GM12874 (cell line): ENCODE results near the gene ZFYVE9.

Experiments used
- TF ChIP-seq, protein P1 (sequence below): IDR thresholded peaks from 2 replicates; pipeline ENCODE4 v1.5.1; 2011; ENCODE audit warnings: low read depth, mild to moderate bottlenecking, control low read depth, low read length, moderate library complexity; ENCODE audit not compliant: insufficient read depth

The ZFYVE9 gene

DNA sequence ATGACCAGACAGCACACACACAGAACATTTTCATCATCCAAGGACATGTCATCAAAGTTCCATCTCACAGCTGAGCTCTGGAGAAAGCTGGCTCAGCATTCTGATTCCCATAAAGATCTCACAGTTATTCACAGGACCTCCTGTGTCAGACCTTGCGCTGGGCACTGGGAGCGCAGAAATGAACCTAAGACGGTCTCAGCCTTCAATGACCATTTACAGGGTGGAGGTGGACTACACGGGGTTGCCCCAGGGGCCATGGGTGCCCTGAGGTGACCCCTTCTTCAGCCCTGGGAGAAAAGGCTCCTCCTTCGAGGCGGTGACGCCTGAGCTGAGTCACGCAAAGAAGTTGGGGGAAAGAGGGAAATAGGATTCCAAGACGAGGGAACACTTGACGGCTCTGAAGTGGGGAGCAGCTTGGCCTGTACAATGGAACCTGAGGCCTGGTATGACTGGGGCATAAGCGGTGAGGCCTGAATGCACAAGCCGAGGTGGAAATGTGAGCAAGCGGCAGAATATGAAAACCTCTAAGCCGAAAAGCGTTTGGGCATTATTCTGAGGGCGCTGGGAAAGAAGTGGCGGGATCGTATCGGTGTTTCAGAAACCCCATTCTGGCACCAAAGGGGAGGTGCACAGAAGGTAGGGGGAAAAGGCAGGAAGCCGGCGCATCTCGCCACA, 223.3 kb downstream of the ZFYVE9 start:
- TF ChIP-seq, protein P1, sequence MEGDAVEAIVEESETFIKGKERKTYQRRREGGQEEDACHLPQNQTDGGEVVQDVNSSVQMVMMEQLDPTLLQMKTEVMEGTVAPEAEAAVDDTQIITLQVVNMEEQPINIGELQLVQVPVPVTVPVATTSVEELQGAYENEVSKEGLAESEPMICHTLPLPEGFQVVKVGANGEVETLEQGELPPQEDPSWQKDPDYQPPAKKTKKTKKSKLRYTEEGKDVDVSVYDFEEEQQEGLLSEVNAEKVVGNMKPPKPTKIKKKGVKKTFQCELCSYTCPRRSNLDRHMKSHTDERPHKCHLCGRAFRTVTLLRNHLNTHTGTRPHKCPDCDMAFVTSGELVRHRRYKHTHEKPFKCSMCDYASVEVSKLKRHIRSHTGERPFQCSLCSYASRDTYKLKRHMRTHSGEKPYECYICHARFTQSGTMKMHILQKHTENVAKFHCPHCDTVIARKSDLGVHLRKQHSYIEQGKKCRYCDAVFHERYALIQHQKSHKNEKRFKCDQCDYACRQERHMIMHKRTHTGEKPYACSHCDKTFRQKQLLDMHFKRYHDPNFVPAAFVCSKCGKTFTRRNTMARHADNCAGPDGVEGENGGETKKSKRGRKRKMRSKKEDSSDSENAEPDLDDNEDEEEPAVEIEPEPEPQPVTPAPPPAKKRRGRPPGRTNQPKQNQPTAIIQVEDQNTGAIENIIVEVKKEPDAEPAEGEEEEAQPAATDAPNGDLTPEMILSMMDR, result no peak

DNA sequence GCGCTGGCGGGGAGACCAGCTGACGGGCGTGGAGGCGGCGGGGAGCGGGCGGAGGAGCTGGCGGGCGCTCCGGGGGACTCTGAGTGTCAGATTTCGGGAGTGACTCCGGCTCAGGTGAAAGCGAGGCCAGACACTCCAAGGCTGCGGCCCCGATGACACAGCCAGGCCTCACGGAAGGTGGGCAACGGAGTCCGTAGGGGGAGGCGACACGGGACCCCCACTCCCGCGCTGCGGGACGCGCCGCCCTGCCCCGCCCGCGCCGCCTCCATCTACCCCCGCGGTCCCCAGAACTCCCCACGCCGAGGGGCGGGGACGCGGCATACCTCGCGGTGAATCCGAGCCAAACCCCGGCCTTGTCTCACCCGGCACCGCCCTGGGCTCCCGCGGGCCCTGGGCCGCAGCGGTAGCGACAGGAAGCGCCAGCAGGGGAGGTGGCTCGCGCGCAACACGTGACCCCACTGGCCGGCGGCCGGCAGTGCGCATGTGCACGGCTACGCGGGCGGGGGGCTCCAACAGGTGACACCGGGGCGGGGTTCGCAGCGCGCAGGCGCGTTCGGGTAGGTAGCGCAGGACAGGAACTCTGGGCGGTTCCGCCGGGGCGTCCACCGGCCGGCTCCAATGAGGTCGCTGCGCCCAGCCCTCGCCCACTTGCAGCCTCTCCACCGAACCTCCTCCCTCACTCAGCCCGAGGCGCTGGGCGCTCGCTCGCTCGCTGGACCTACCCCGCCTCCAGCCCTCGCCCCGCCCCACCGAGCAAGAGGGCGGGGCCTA, 224.0 kb downstream of the ZFYVE9 start, which contains the start of gene CC2D1B:
CC2D1B (minus strand) TSS at position 460 of the 771 bp plus-strand sequence. CDS start 1,585 bp downstream, outside the sequence.
- TF ChIP-seq, protein P1, result no peak

DNA sequence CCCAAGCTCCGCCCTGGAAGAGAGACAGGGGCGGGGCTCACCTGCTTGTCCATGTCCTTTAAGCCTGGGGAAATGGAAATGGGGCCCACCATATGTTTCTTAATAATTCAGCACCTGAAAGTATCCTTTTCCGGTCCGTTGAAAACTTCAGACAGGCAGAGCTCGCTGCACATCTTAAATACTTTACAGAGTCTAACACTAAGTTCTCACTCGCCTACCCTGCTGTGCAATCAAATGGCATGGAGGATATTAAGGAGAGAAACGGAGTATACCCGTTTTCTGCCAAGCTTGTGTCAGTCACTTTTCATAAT, 224.6 kb downstream of the ZFYVE9 start:
- TF ChIP-seq, protein P1, result no peak

DNA sequence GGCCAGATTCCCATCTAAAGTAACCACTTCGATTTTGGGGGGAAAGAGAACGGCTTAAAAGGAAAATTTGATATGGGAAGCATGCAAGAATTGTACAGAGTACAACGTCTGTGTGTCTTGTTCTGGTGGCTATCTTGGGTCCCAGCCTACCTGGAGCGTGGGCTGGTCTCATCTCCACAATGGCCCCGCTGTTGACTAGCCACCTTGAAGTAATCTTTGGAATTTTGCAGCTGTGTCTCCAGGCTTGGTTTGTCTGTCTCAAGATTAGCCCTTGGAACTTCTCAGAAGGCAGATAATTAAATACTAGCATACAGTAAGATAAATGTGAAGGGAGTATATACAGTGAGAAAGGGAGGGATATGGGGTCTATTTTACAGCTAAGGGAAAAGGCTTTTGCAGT, 225.4 kb downstream of the ZFYVE9 start:
- TF ChIP-seq, protein P1, result no peak

DNA sequence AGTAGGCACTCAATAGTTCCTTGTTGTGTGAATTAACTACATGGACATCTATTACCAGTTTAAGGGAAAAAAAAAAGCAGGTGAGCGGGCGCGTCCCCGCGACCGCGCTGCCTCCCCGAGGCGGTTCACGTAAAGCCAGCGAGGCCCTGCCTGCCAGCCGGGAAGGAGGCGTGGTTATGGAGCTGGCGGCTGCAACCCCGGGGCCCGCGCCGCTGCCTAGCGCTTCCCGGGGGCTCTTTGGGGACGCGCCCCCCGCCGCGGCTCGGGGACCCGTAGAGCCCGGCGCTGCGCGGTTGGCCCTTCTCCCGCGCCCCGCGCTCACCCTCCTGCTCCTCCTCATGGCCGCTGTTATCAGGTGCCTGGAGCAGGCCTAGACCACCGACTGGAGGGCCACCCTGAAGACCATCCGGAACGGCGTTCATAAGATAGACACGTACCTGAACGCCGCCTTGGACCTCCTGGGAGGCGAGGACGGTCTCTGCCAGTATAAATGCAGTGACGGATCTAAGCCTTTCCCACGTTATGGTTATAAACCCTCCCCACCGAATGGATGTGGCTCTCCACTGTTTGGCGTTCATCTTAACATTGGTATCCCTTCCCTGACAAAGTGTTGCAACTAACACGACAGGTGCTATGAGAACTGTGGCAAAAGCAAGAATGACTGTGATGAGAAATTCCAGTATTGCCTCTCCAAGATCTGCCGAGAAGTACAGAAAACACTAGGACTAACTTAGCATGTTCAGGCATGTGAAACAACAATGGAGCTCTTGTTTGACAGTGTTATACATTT, 226.7 kb downstream of the ZFYVE9 start:
- TF ChIP-seq, protein P1, result no peak

DNA sequence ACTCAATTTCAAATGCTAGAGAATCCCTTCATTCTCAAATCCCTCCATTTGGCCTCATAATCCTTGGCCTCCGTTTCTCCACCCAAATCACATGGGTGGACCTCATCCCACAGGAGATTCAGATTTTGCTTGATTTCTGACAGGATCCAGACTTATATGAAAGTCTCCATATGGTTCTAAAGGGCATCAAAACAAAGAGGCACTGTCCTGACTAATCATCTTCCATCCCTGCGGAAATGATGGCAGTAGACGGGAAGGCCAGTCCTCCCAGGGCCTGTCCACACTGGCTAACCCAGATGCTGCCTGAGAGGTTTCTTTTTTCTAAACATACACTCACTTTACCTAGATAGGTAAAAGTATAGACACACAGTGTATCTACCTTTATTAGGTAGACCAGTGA, 243.5 kb downstream of the ZFYVE9 start:
- TF ChIP-seq, protein P1, result no peak

DNA sequence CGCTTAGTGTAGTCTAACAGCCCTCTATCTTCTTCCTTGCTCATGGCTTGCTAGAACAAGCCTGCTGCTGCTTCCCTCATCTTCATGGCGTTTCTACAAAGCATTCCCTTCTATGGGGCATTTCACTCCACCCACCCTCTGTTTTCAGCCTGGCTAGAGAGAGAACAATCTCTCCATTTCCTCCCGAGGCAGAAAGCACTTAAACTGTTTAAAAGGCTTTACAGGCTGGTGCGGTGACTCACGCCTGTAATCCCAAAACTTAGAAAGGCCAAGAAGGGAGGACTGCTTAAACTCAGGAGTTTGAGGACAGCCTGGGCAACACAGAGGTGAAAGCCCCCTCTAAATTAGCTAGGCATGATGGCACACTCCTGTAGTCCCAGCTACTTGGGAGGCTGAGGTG, 244.6 kb downstream of the ZFYVE9 start:
- TF ChIP-seq, protein P1, result no peak
